Endothelial cell of umbilical vein (primary cell): ENCODE data around the gene KRT6A. TPM values are rescaled to one million over a fixed set of nuclear protein-coding genes. Genes with fewer than 3 reads are reported as not detected.

Source experiments
- BruUV-seq: library from RNA; stranded (reverse); fragments of 400-500 nt; replicated peaks from 2 replicates; lab custom pipeline; 2021; lab: Mats Ljungman, UMichigan
- CTCF ChIA-PET: fragments of 300-600, 350-600 bp; sonication (Branson Sonifier 250); formaldehyde crosslinking; loops from one replicate; lab custom pipeline; 2021; ENCODE audit warnings: antibody characterized with exemption, inconsistent platforms; lab: Charles Lee
- POLR2A ChIA-PET: fragments of 300-600, 350-600 bp; sonication (Branson Sonifier 250); formaldehyde crosslinking; loops from one replicate; lab custom pipeline; 2021; ENCODE audit warnings: antibody characterized with exemption, inconsistent platforms; lab: Charles Lee
- DNase-seq: peaks from one replicate; pipeline ENCODE4 v3.0.0-alpha.2; 2011; ENCODE audit warnings: low read depth, low spot score
- FAIRE-seq: peaks from 2 replicates; lab custom pipeline; 2011; peaks lifted over from hg19 to GRCh38; lab: Jason Lieb, UNC
- H2AFZ ChIP-seq: 2 replicates; pipeline ENCODE4 v1.6.0; 2012; ENCODE audit warnings: low read depth, low read length, control low read depth, inconsistent platforms
- H3K27ac ChIP-seq: 2 replicates; pipeline ENCODE4 v1.5.1; 2011; ENCODE audit warnings: low read depth, mild to moderate bottlenecking, control low read depth, low read length, moderate library complexity; ENCODE audit not compliant: insufficient read depth
- H3K27me3 ChIP-seq, 2 experiments: 2 replicates each; pipeline versions ENCODE4 v1.6.0 to v1.6.1; 2011; ENCODE audit warnings: low read length in 2 of 2, mixed read lengths in 1 of 2; ENCODE audit not compliant: control insufficient read depth in 2 of 2, insufficient read depth in 2 of 2
- H3K36me3 ChIP-seq, 2 experiments: 2 replicates in 1 of 2; 3 replicates in 1 of 2; pipeline ENCODE4 v1.5.1; 2011; ENCODE audit warnings: low read length in 2 of 2, mild to moderate bottlenecking in 1 of 2, moderate library complexity in 1 of 2; ENCODE audit not compliant: control insufficient read depth in 2 of 2, insufficient read depth in 2 of 2; ENCODE audit errors: extremely low read depth in 1 of 2
- H3K4me1 ChIP-seq: 3 replicates; pipeline ENCODE4 v1.5.1; 2011; ENCODE audit warnings: mild to moderate bottlenecking, low read length; ENCODE audit not compliant: control insufficient read depth, insufficient read depth; ENCODE audit errors: extremely low read depth
- H3K4me2 ChIP-seq: 2 replicates; pipeline ENCODE4 v1.6.1; 2011; ENCODE audit warnings: low read length, control low read depth, mixed read lengths; ENCODE audit not compliant: insufficient read depth
- H3K4me3 ChIP-seq, 3 experiments: fragments of 200-600 bp in 1 of 3; sonication (generic), shearing (Covaris generic) in 1 of 3; replicated peaks in 1 of 3; 2 replicates each; pipeline ENCODE4 v1.5.1; 2011 to 2016; ENCODE audit warnings: control low read depth in 3 of 3, low read length in 3 of 3, mild to moderate bottlenecking in 2 of 3, inconsistent platforms in 1 of 3, low read depth in 1 of 3, moderate library complexity in 1 of 3; ENCODE audit not compliant: insufficient read depth in 1 of 3
- H3K79me2 ChIP-seq: 2 replicates; pipeline ENCODE4 v1.6.0; 2012; ENCODE audit warnings: low read length, inconsistent platforms; ENCODE audit not compliant: control insufficient read depth, insufficient read depth
- H3K9ac ChIP-seq: replicated peaks from 2 replicates; pipeline ENCODE3; 2011; ENCODE audit warnings: low read length, control low read depth; ENCODE audit not compliant: insufficient read depth; ENCODE audit errors: extremely low read depth
- H3K9me1 ChIP-seq: replicated peaks from 3 replicates; pipeline ENCODE4 v1.6.0; 2011; ENCODE audit warnings: mild to moderate bottlenecking, low read length; ENCODE audit not compliant: control insufficient read depth, insufficient read depth; ENCODE audit errors: extremely low read depth
- H3K9me3 ChIP-seq: replicated peaks from 2 replicates; pipeline ENCODE4 v1.5.1; 2012; ENCODE audit warnings: low read length, inconsistent platforms; ENCODE audit not compliant: control insufficient read depth, insufficient read depth
- H4K20me1 ChIP-seq: replicated peaks from 2 replicates; pipeline ENCODE3; 2011; ENCODE audit warnings: mild to moderate bottlenecking, low read length; ENCODE audit not compliant: control insufficient read depth, insufficient read depth; ENCODE audit errors: extremely low read depth
- EZH2 ChIP-seq: IDR thresholded peaks from 2 replicates; pipeline ENCODE4 v1.6.1; 2012; ENCODE audit warnings: borderline replicate concordance, low read depth, mild to moderate bottlenecking, moderate library complexity, low read length, inconsistent platforms; ENCODE audit not compliant: severe bottlenecking
- FOS ChIP-seq: IDR thresholded peaks from 2 replicates; pipeline ENCODE4 v1.6.1; 2011; ENCODE audit warnings: mild to moderate bottlenecking, low read length, moderate library complexity, borderline replicate concordance; ENCODE audit not compliant: insufficient read depth
- GATA2 ChIP-seq: IDR thresholded peaks from 2 replicates; pipeline ENCODE4 v1.7.0; 2011; ENCODE audit warnings: low read depth, mild to moderate bottlenecking, moderate library complexity, mixed read lengths, low read length; ENCODE audit not compliant: insufficient read length, insufficient read depth
- JUN ChIP-seq: IDR thresholded peaks from 2 replicates; pipeline ENCODE4 v1.6.1; 2011; ENCODE audit warnings: borderline replicate concordance, low read depth; ENCODE audit not compliant: insufficient read length, insufficient read depth
- MYC ChIP-seq: IDR thresholded peaks from one replicate; pipeline ENCODE4 v1.6.1; 2011; ENCODE audit warnings: mild to moderate bottlenecking, low read depth, low read length
- POLR2A ChIP-seq: IDR thresholded peaks from 2 replicates; pipeline ENCODE4 v1.6.1; 2012; ENCODE audit warnings: low read depth, mild to moderate bottlenecking, control low read depth, low read length
- POLR2AphosphoS5 ChIP-seq: IDR thresholded peaks from 2 replicates; pipeline ENCODE4 v1.6.1; 2012; ENCODE audit warnings: low read depth, mild to moderate bottlenecking, control low read depth, low read length, moderate library complexity; ENCODE audit not compliant: insufficient read depth
- dilution Hi-C: fragments of 300-500 bp; cut with MboI; formaldehyde crosslinking; loops from one replicate; pipeline ENCODE4 v1.15.0; 2019; ENCODE audit warnings: low sequenced_read_pairs; ENCODE audit not compliant: extremely low pct_ligation_motif_present
- intact Hi-C: fragments of 100-400 bp; cut with micrococcal nuclease; formaldehyde crosslinking; loops from one replicate; pipeline ENCODE4 v1.10.0; 2022
- polyA plus RNA-seq, 4 experiments: library from polyadenylated mRNA; depleted of rRNA in 3 of 4; stranded (reverse) in 3 of 4; unstranded in 1 of 4; fragments of >200 nt; gene quantifications; 2 replicates each; pipeline versions ENCODE4 v1.2.1 to v1.2.3, GENCODE V29; 2011 to 2012; ENCODE audit warnings: missing spikeins in 1 of 4
- total RNA-seq: library from RNA; stranded (reverse); gene quantifications from 2 replicates; pipeline ENCODE4 v1.2.3, GENCODE V29; 2021
- TF ChIP-seq, protein P1 (sequence below), 2 donors: IDR thresholded peaks; 1 replicate in 1 of 2; 2 replicates in 1 of 2; pipeline ENCODE4 v1.5.1; 2011; ENCODE audit warnings: low read length in 2 of 2, mild to moderate bottlenecking in 2 of 2, moderate library complexity in 2 of 2, control low read depth in 1 of 2, inconsistent platforms in 1 of 2, low read depth in 1 of 2; ENCODE audit not compliant: insufficient read depth in 1 of 2; ENCODE audit errors: extremely low read depth in 1 of 2
- TF ChIP-seq, protein P2 (sequence below): IDR thresholded peaks from 2 replicates; pipeline ENCODE4 v1.6.1; 2011; ENCODE audit not compliant: insufficient read depth, insufficient read length

KRT6A gene
- total and polyA plus RNA-seq, 2 donors (not counting 3 experiments of a cell fraction or from before 2014, with no cell fraction given) = 0.64 TPM; not detected in 1

DNA sequence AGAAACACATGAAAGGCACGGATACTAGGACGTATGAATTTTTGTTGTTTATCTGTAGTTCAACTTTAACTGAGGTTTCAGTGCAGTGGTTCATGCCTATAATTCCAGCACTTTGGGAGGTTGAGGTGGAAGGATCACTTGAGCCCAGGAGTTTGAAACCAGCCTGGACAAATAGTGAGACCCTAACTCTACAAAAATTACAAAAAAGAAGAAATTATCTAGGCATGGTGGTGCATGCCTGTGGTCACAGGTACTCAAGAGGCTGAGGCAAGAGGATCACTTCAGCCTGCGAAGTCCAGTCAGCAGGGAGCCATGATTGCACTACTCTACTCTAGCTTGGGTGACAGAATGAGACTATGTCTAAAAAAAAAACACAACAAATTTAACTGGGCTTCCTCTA is 49.1 kb downstream of the KRT6A start:
- FAIRE-seq (no peak), DNase-seq (no peak)
- CTCF ChIA-PET = no interaction called here
- BruUV-seq = no TSS peak
- no peaks in the 10 kb centered on the region for H3K4me1 ChIP-seq
- H3K9ac ChIP-seq = no peak overlapping the region
- H3K27ac ChIP-seq = no peak overlapping the region
- no peak overlapping the region for H2AFZ ChIP-seq
- H3K9me3 ChIP-seq = no peaks in the 10 kb centered on the region
- H3K36me3 ChIP-seq = no peaks in the 10 kb centered on the region
- H3K9me1 ChIP-seq = no peaks in the 10 kb centered on the region
- peaks cover 7 to 8% of the 10 kb centered on the region in 2 experiments for H3K27me3 ChIP-seq
- intact Hi-C loops (no loop called here), dilution Hi-C loops (no loop called here)
- TF ChIP-seq JUN = no peak
- TF ChIP-seq, protein P1, sequence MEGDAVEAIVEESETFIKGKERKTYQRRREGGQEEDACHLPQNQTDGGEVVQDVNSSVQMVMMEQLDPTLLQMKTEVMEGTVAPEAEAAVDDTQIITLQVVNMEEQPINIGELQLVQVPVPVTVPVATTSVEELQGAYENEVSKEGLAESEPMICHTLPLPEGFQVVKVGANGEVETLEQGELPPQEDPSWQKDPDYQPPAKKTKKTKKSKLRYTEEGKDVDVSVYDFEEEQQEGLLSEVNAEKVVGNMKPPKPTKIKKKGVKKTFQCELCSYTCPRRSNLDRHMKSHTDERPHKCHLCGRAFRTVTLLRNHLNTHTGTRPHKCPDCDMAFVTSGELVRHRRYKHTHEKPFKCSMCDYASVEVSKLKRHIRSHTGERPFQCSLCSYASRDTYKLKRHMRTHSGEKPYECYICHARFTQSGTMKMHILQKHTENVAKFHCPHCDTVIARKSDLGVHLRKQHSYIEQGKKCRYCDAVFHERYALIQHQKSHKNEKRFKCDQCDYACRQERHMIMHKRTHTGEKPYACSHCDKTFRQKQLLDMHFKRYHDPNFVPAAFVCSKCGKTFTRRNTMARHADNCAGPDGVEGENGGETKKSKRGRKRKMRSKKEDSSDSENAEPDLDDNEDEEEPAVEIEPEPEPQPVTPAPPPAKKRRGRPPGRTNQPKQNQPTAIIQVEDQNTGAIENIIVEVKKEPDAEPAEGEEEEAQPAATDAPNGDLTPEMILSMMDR (IDR thresholded peaks at IDR 0.05; ENCODE audit: extremely low read depth in 1 of 2, insufficient read depth in 1 of 2, low read depth in 1 of 2, low read length in 2 of 2) = no peak
- no peak for TF ChIP-seq FOS
- no peak for TF ChIP-seq EZH2
- TF ChIP-seq POLR2AphosphoS5 = no peak
- TF ChIP-seq, protein P2, sequence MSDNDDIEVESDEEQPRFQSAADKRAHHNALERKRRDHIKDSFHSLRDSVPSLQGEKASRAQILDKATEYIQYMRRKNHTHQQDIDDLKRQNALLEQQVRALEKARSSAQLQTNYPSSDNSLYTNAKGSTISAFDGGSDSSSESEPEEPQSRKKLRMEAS = no peak
- TF ChIP-seq GATA2 = no peak
- no peak for TF ChIP-seq MYC
- TF ChIP-seq POLR2A = no peak
- no peak overlapping the region for H3K4me2 ChIP-seq
- POLR2A ChIA-PET = no interaction called here
- H3K4me3 ChIP-seq = no peak overlapping the region
- no peaks in the 10 kb centered on the region for H3K79me2 ChIP-seq
- H4K20me1 ChIP-seq = no peaks in the 10 kb centered on the region
